HG03159 (cell line): ENCODE data around the gene SLC38A3.

Experiments
- ATAC-seq: cut with Tn5 transposase; IDR thresholded peaks from one replicate; pipeline ENCODE4 v1.9.1; 2021; ENCODE audit warnings: mild to moderate bottlenecking, moderate library complexity; ENCODE audit not compliant: unreplicated experiment

SLC38A3 gene

GRCh38 chr3:50204804-50205412, at the start of gene SLC38A3:
Gene SLC38A3, plus strand, starts transcription at chr3:50205271. Its CDS starts 8,929 bp downstream, at chr3:50214200.
- no peak for ATAC-seq

DNA sequence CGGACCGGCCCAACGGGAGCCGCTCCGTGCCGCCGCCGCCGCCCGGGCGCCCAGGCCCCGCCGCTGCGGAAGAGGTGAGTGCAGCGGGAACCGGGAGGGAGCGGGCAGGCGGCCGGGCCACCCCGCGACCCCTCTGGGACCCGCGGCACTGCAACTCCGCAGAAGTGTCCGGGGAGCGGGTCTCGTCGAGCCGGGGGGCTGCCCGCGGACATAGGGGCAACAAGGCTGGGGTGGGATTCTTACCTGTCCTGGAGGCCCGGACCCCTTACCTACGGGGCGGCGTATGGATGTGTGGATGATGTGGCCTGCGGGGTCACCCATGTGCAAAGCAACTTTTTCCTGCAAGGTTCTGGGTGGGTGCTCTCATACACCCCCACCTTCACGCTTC, 49.6 kb upstream of the SLC38A3 start:
- ATAC-seq = no peak

GRCh38 chr3:50155891-50156290, 49.2 kb upstream of the SLC38A3 start:
- ATAC-seq = no peak

DNA sequence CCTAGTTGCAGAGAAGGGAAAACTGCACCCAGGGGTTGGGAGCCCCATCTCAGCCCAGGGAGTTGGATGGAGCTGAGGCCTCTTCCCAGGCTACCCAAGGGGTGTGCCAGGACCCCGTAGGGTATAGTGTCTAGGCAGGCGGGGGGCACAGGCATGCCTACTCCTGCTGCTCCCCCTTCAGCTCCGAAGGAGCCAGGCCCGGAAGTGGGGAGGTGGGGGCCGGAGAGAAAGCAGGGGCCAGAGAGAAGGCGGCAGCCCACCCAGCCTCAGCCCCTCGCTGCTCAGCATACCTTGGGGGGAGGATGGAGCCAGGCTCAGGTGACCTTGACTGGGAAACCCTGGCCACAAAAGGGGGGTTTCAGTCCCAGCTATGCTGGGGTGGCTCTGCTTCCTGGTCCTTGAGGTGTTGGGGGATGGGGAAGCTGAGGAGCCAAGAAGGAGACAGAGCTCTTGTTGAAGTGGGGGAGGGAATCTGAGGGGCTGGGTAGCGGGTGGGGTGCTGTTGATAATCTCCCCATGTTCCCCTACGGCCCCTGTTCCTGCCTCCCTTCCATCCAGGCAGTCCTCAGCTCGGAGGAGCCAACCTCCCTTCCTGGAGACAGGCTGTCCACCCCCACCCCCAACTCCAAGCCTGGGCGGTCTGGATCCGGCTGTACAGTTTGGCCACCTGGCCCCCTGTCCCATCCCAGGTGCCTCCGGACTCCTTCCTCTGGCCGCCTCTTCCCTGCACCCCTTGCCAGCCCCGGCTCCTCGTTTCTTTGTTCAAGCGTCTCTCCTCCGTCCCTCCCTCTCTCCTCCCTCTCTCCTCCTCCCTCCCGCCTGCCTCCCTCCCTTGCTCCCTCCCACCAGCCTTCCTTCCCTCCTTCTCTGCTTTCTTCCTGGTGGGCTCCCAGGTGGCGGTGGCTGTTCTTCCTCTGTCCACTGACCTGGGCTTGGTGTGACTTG, 48.2 kb upstream of the SLC38A3 start:
- ATAC-seq = no peak

DNA sequence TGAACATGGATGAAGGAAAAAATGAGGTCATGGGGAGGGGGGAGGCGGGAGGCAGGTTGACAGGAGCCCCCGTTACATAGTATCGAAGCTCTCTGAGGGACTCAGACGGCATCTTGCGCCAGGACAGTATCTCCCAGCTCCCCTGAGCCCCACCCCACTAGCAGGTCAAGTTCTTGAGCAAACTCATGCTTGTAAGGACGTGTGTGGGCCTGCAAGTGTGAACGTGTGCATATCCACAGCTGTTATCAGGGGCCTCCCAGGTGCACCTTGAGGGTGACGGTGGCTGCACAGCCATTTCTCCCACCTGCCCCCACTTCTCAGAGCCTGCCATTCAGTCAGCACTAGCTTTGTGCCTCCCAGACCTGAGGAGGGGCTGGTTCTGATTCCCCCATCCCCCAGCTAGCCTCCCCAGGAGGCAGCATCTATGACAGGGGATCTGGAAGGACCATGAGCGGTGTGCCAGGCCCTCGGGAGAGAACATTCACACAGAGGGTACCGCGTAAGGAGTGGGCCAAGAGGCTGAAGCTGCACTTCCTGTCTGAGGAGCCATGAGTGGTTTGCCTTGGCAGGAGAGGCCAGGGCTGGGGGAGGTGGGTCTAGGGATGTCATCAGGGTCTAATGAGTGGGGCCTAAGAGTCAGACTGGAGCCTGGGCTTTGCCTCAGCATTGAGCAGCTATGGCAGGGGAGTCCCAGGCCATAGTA, 47.1 kb upstream of the SLC38A3 start:
- ATAC-seq = no peak

- no peak for ATAC-seq
These were observed 46.4 kb upstream of the SLC38A3 start for GRCh38 chr3:50158530-50159146.

DNA sequence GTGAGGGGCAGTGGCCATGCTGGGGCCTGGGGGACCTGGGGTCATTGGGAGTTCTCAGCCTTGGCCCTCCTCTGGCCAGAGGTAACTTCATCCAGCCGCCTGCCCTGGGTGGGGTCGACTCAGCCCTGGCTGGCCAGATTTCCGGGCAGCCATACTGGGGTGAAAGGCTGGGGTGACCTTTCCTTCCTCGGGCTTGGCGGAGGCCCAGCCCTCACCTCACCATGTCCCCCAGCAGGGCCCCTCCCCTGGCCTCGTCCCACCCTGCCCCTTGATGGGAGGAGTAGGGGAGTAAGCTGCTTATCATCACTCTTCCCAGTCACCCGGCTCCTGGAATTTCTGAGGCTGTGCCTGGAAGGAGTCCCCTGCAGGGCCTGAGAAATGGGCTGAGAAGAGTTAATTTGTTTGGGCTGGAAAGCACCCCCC, 44.5 kb upstream of the SLC38A3 start:
- no peak for ATAC-seq

DNA sequence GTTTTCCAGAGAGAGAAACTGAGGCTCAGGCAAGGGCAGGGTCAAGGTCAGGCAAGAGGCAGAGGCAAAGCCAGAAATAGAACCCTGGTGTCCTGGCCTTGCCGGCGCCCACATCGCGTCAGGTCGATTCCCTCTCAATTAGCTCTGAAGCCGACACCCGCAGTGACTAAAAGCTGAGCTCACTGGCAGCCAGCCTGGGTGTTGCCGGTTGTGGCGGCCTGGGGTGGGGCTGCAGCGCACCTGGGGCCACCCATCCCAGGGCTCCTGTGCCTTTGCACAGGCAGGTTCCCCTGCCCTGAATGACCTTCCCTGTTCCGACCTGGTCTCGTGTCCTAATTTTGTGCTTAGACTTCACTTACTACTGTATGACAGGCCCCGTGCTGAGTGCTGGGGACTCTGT, 43.8 kb upstream of the SLC38A3 start:
- ATAC-seq = no peak

DNA sequence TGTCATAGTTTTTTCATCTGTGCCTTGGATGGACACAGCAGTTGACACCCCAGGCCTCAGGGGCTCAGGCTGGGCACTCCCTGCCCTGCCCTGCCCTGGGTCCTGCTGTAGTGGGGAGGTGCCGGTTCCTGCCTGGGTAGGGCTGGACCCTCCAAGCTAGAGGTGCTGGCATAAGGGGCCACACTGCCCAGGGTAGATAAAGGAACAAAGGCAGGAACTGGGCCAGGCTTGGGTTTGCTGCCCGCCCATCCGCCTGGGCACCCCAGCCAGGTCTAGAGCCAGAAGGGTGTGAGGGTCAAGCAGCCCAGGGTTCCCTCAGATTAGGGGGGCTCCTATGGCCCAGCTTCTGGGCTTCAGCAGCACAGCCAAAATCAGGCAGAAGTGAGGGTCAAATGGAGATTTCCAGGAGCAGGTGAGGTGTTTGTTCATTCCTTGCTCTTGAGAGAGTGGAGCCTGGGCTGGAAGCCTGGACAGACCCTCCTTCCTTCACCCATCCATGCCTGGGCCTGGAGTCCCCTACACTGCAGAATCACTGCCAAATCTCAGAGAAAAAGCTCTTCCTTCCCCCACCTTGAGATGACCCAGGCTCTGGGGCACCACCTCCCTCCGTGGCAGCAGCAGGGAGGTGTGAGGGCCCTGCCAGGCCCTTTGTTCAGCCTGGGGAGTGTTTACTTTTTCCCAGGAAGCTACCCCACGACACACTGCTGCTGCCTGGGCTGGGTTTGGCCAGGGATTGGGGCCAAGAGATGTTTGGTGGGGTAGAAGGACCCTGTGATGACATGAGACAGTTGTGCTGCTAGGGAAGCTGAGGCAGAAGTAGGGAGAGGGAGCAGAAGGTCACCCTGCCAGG, 42.8 kb upstream of the SLC38A3 start:
- ATAC-seq = no peak

- no peak for ATAC-seq
These were observed 41.3 kb upstream of the SLC38A3 start for GRCh38 chr3:50163572-50164455.

DNA sequence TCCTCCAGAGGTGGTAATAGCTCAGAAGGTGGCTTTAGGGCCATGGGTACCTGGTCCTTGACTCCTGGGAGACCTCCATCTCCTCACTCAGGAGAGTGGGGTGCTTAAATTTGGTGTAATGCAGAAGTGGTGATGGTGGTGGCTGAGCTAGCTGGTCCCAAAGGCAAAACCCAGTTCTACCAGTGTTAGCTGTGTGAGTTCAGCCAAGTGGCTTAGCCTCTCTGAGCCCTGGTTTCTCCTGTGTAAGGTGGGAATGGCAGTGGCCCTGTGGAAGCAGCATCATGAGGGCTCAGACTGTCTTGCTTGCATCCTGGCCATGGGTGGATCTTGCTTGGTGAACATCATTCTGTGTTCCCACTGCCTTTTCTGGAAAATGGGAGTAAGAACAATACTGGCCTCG, 40.6 kb upstream of the SLC38A3 start:
- no peak for ATAC-seq

- no peak for ATAC-seq
These were observed 39.8 kb upstream of the SLC38A3 start for GRCh38 chr3:50164984-50165909.

DNA sequence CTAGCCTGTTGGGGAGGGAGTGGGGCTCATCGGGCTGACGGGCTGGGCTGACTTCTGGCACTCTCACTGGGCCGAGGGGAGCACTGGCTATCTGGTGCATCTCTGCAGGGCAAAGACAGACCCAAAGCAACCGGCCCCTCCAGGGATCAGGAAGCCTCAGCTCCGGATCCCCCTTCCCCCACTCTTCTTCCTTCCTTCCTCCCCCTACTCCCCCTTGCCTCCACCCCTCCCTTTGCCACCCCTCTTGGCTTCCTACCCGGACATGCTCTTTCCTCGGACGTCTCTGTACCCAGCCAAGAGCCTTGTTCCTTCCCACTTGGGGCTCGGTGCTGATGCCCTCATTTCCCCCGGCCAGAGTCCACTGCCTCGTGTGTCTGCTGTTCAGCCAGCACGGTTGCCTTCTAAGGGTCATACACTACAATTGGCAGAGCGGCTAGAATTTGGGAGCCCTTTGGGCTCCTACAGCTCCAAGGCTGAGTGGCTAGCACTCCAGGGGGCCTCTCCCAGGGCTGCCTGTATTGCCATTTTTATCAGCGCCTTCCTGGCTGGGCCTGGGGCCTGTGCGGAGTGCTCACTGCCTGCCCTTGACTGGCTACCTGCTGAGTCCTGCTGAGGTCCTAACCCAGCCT, 39.0 kb upstream of the SLC38A3 start:
- ATAC-seq = no peak

DNA sequence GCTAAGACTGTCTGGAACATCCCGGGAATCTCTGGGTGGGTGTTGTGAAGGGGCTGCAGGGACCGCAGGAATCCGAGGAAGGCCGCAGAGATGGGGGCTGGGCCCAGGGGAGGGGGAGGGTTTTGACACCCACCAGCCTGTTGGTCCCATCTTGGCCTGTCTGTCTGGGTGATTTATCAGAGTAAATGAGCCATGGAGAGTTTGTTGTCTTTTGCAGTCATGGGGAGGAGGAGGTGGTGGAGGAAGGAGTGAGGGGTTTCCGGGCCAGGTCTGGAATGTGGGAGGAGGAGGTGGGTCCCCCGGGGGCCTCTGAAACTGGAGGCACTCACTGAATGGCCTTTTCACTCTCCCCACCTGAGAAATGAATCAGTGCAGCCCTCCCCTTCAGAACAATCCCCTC, 38.5 kb upstream of the SLC38A3 start:
- no peak for ATAC-seq

DNA sequence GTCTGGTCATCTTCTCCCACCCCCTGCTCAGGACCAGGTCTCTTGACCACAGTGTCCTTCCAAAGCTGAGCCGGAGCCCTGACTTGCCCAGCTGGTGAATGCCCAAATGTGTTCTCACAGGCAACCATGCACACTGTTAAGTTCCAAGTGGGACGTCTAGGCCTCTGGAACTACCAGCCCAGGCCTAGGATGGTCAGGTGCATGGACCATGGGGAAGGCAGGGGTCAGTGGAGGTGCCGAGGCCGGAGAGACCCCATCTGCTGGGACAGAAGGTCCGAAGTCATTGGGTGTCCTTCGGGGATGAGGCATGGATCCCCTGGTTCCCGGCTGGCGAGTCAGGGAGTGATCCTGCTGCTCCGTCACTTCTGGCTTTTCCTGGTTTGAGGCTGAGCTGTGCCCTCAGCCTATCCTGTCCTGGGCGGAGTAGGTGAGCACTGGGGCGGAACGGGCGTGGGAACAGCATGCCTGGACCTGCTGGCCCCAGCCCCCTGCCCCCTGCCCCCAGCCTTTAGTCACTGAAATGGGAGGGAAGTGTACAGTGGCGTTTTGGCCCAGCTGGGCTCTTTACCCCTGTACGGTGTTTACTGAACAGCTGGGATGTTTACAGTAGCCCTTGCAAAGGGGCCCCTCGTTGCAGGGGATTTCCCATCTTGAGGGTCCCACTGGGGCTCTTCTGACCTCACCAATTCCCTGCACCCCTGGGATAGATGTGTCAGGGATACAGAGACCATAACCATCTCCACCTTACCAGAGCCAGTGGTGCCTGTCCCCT, 37.8 kb upstream of the SLC38A3 start:
- no peak for ATAC-seq

DNA sequence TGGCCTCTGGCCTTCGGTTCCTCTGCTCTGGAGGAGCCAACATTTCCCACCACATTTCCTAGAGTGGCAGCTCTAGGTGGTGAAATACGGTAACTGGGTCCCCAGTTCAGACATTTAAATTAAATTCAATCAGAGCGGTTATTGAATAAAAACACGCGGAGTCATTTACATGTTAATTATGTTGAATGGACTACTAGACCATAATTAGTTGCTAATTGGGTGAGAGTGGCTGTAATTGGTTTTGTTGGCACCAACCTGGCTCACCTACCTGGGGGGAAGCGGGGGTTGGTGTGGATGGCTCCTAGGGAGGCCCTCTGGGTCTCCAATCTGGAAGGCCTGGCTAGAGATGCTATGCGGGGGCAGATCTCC, 37.2 kb upstream of the SLC38A3 start:
- no peak for ATAC-seq

DNA sequence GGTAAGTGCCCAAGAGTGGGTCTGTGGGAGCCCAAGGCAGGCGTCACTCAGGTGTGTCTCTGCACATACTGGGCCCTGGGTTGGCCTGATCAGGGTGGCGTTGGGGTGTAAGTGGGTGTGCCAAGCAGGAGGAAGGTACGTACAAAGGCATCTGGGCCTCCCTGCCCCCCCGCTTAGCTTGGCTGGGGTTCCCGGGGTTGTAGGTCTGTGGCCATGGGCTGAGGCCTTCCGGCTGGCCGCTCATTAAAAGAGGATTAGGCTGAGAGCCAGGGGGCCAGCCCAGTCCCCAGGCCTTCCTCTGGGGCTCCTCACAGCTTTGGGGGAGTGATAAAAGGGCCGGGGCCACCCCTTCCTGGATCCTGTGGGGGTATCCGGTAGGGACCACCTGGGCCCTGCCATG, 36.7 kb upstream of the SLC38A3 start:
- ATAC-seq = no peak
